C4-2B (cell line): Measurements from ENCODE around the gene FOXD2.

Experiments
- H3K27ac ChIP-seq: fragments of 450-650 bp; 2 replicates; pipeline ENCODE4 v1.5.1; 2017
- CTCF ChIP-seq: fragments of 450-650 bp; conservative IDR thresholded peaks from 2 replicates; pipeline ENCODE4 v1.5.1; 2017; ENCODE audit warnings: mild to moderate bottlenecking
- ZFX ChIP-seq: fragments of 450-650 bp; IDR thresholded peaks from 2 replicates; pipeline ENCODE4 v1.6.1; 2017

The FOXD2 gene

DNA sequence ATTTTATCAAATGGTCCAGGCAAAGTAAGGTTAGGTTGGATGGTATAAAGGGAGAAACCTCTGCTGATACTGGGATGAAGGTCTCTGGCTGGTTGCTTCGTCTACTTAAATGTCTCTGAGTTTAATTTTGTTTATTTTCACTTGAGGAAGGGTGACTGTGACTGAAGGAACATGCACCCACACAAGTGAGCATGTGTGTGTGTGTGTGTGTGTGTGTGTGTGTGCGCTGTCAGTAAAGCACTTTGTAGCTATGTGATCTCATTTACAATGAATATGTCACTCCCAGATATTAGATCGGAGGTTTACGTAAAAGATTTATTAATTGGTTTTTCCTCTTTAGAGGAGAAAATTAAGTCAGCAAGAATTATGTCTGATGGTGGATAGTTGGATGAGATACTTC lies 4.4 kb downstream of the FOXD2 start:
- TF ChIP-seq ZFX (no peak), CTCF (no peak)
- no peak overlapping the region for H3K27ac ChIP-seq

DNA sequence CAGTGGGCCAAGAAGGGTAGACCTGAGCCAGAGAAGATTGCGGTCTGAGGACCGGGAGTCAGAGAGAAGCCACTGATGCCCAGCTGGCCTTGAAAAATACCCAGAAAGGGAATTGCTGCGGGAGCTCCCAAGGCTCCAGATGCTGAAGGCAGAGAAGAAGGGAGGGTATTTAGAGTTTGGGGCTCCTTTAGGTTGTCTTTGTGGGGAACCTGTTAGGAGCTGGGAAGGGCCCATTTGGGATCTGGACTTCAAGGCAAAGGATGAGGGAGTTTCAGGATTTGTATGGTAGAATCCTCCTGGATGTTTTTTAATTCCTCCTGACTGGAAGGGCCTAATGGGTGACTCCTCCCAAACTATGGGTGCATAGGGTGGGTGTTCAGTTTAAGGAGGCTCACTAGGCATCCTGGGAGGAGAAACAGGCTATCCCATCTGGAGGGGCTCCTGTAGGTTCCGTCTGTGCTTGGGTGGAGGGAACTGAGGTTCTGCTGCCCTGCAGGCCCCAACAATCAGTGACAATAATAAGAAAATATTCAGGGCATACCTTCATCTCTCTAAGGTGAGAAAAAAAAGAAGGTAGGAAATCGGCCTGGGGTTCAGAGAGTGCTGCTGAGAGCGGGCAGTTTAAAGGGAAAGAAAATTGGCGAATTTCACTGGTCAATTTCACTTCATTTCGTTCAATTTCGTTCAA lies 5.1 kb downstream of the FOXD2 start:
- TF ChIP-seq ZFX (no peak), CTCF (no peak)
- no peak overlapping the region for H3K27ac ChIP-seq

DNA sequence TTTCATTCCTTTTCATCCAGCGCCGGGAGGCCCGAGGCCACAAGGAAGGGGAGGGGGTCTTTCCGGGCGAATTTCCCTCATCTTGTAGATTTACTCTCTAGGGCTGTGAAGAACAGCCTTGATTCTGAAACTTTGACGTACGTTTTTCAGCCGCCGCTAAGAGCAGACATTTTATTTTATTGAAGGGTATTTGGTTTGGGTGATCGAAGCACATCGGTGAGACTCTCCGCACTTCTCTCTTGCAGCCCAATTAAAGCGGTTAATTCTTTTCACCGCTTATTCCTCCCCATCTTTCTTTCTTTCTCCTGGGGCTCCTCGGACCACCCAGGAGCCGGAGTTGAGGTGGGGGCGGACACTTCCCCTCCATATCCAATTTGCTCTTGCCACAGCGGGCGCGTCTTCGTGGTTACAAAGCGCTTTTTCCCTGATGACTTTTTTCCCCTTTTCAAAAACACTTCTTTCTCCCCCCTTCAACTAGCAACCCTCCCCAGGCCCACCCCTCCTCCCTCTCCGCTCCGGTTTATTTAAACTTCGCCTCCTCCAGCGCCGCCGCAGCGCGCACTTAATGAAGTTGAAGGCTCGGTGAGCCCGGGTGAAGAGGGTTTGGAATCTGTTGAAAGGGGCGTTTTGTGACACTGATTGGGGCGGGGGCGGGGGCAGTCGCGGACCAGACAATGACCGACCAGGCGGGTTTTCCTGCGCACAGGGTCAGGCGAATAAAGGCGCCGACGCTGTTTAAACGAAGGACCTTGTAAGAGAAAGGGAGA lies 5.9 kb downstream of the FOXD2 start:
- no peak overlapping the region for H3K27ac ChIP-seq
- TF ChIP-seq CTCF (no peak), ZFX (no peak)

- TF ChIP-seq CTCF (no peak), ZFX (no peak)
- H3K27ac ChIP-seq: no peak overlapping the region
Measured at GRCh38 chr1:47444297-47444561, 6.4 kb downstream of the FOXD2 start.

DNA sequence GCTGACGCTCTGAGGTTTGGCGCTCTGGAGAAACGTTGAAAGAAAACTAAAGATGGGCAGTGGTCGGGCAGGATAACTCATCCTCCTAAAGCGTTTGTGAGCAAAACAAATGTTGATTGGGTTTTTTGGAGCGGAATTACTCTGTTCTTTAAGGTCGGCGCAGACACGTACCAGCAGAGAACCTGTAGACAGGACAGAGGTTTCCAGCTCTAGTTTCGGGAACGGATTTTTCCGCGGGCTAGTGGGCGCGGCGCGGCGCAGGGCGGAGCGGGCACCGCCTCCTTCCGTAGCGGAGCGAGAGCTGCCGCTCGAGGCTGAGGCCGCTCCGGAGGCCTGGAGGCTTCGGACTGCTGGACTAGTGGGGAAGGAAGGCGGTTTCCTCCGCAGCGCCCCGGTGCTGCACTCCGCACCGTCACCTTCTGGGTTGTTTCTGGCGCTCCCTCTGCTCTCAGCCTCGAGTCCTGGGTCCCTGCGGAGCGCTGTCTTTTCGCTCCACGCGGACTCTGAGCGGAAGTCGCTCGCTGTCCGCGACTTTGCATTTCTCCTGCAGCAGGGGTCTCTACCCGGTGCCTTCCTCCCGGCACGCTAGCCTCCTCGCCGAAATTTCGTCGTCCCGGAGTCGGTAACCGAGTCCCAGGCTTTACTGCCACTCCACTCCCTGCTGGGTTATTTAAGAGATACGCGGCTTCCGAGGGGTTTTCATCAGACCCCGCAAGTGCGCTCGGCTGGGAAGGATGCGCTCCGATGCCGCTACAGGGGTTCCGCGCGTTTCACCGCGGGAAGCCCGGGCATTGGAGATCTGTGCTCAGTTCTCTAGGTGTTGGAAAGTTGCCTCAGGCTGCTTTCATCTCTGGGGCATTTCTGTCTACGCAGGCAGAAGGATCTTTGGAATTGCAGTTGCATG lies 7.0 kb downstream of the FOXD2 start:
- no peak overlapping the region for H3K27ac ChIP-seq
- TF ChIP-seq ZFX: no peak
- TF ChIP-seq CTCF: no peak

DNA sequence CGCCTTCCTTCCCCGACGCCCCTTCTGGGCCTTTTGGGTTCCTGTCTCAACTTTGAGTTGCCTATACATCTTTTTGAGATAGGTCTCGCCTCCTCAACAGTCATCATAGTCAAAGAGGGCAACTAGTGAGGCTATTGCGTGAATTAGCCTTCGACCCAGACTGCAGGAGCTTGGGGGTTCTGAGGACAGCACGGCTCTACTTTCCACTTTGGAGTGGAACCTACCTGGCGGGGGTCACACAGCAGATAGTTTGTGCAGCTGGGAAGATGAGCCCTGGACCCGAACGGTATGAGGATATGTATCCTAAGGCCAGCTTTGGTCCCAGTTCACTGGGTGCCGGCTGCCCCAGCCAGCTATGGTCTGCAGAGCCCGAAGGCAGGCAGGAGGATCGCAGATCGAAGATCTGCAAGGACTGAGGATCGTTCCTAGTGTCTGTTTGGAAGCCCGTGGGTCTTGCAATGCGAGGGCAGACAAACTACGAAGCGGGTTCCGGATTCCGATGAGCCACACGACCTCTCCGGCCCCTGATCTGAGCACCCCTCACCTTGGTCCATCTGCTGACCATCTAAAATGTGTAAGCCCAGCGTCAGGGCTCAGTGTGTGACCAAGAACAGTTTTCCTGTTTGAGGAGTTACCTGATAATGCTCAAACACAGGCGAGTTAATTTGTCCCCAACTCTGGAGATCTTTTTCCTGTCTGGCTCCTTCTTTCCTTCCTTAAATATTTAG lies 8.1 kb downstream of the FOXD2 start:
- no peak for TF ChIP-seq ZFX
- TF ChIP-seq CTCF: no peak
- H3K27ac ChIP-seq: no peak overlapping the region
